Measurements from ENCODE around the gene ERAS.

- TF ChIP-seq CTCF (IDR thresholded peaks at IDR 0.05) = no peak
- no peak for TF ChIP-seq TAF1 (IDR thresholded peaks at IDR 0.05; ENCODE audit: borderline replicate concordance, low read depth, low read length)
- TF ChIP-seq EP300 (IDR thresholded peaks at IDR 0.05; ENCODE audit: borderline replicate concordance in 1 of 2, low read depth in 1 of 2, low read length in 1 of 2) = no peak
Observed at GRCh38 chrX:48823053-48823452, 3.3 kb upstream of the ERAS start.
